HG03159 (cell line): Measurements from ENCODE around the gene C1QL1.
"Not testable (repeated sequence)": the region's sequence is repeated elsewhere in the genome, so short reads cannot be mapped to it uniquely, and the experiment has no call there.

ENCODE experiments used
- ATAC-seq: cut with Tn5 transposase; IDR thresholded peaks from one replicate; pipeline ENCODE4 v1.9.1; 2021; ENCODE audit warnings: mild to moderate bottlenecking, moderate library complexity; ENCODE audit not compliant: unreplicated experiment

C1QL1 gene

DNA sequence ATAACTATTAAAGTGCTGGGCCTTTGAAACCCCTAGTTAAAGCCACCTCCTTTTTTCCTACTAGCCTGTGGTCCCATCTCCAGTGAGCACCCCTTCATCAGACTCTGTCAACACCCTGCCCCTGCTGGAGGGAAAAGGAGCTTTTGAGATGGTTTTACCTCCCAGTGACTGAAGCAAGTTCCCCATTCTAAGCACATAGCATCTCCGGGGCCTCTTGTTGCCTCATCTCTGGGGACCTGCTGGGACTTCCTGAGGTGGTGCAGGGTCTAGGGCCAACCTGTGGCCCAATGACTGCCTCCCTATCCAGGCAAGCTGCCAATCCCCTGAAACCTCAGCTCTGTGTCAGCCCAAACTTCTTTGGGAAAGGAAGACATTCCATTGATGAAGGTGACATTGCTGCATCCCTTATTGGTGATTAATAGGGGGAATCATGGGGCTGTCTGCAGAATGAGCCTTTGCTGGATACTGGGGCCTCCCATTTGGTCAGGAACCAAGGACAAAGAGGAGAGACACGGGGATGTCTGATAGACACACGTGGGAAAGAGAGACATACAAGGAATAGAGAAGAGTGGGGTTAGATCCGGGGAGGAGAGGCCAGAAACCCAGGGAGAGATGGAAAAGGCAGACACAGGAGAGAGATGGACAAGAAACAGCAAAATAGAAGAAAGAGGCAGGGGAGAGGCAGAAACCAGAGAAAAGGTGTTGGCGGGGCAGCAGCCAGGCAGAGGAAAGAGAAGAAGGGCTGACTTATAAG is 2.4 kb downstream of the C1QL1 start:
- no peak for ATAC-seq

DNA sequence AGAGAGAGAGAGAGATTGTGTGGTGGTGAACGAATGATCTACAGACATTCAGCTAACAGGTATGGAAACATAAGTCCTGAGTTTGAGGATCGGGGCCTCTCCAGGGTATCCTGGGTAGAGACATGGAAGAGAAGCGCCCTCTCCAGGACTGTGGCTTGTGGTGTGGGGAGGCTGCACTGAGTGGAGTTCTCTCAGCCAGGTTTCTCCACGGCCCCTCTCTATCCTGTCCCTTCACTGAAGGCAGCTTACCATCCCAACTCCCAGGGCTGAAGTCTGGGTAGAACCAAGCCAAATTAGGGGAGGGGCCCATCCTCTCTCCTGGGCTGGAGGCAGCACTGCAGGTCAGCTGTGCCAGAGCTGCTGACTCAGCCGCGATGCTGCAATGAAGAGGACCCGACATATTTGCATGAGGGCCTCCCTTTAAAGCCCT is 6.2 kb downstream of the C1QL1 start:
- ATAC-seq: no peak

DNA sequence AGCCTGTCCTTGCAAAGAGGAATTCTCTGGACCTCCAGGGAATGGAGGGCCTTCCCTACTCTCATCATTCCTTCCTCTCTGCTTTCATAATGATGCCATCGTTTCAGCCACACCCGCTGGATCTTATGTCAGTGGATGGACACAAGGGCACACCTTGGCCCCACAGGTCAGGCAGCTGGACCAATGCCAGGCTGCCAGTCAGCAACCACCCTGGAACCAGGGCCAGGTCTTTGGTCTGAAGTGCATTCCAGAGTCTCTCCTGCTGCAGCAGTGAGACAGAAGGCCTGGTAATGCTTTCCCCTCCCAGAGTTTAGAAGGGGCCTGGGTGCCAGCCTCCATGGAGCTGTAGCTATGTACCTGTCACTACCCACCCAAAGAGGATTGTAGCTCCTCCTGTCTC is 7.4 kb downstream of the C1QL1 start:
- ATAC-seq: no peak

DNA sequence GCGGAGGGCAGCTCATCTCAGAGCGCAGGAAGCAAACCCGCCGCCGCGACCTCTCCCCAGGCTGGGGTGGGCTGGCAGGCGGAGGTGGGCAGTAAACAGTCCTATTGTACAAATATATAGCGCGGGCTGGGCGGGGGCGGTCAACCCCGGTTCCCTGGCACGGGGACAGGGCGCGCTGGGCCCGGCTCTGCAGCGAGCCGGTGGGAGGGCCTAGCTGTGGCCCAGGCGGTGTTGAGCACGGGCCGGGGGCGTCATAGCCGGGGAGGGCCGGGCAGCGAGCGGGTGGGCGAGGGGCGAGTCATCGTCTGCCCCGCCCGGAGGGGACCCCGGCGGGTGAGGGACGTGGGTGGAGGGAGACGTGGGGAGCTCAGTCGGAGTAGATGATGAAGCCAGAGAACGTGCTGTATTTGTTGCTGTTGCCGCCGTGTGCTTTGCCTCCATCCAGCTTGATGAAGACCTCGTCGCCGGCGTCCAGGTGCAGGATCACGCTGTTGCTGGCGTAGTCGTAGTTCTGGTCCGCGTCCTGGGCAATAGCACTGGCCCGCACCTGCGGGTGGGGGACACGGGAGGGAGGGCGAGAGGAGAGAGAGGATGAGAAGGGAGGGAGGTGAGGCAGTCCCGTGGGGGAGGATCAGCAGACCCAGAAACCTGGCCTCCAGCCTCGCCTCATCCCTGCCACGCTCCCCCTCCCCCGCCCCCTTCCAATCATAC is 8.1 kb downstream of the C1QL1 start:
- no peak for ATAC-seq

- no peak for ATAC-seq
Measured at GRCh38 chr17:44956998-44957981, 10.8 kb downstream of the C1QL1 start.

GRCh38 chr17:44955674-44956425 is 12.3 kb downstream of the C1QL1 start:
- ATAC-seq: no peak

GRCh38 chr17:44952946-44953475 is 15.1 kb downstream of the C1QL1 start:
- no peak for ATAC-seq

- no peak for ATAC-seq
Measured at GRCh38 chr17:44948315-44948795, 19.7 kb downstream of the C1QL1 start.

GRCh38 chr17:44947461-44948314 is 20.4 kb downstream of the C1QL1 start, which contains the start of gene KIF18B:
Gene KIF18B, minus strand, starts transcription at chr17:44947773. Its CDS starts 11,429 bp downstream, at chr17:44936344.
- peak; percentile 85 for ATAC-seq

GRCh38 chr17:44945652-44946051 is 22.5 kb downstream of the C1QL1 start:
- ATAC-seq: not testable (repeated sequence)

DNA sequence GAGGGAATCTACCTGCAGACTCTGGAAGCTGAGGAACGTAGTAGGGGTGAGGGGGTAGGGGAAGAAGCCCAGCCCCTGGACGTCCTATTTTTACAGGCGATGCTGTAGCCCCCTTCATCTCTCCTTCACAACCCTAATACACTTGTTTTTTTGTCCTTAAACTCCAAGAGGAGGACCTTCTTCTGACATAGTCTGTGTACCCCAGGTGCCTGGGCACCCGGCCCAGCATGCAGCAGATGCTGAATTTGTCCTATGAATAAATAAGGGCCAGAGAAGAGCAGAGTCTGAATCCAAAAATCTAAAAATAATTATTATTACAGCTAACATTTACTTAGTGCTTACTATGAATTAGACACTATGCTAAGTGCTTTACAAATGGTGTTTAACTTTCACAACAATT is 25.6 kb downstream of the C1QL1 start:
- ATAC-seq: no peak

DNA sequence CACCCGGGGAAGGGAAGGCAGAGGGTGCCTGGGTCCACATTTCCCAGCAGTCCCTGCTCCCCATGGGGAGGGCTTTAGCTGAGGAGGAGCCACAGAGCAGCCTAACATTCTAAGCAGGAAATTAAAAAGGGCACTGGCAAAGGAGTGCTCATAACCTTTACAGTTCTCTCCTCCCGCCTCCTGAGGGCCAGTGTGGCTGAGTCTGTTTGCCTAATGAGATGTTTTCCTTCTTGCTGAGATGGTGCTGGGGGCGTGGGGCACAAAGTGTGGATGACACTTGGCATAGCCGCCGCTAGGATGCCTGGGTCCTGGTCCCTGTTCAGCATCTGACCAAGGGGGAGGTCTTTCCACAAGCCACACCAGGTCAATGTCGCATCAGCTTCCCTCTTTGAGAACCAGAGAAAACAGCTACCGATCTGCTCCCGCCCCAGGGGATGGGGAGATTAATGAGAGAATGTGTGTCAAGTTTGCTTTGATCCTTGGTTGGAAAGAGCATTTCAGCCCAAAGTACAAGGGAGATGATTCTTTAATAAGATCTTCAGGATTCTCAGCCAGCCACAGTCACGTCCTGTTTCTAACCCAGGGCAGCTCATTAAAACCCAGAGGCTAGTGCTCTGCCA is 26.3 kb downstream of the C1QL1 start:
- no peak for ATAC-seq

DNA sequence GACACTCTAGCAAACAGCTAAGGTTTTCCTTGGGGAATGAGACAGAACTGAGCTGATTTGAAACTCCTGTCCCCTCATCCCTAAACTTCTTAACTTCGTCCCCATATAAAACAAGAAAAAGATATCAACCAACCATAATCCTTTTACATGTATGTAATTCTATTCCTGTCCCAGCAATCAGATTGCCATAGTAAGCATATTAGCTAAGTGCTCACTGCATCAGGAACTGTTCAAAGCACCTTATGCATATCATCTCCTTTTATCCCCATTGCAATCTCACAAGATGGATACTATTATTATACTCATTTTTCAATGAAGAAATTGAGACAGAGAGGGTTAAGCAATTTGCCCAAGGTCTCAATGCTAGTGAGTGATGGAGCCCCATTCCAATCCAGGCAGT is 27.3 kb downstream of the C1QL1 start:
- ATAC-seq: no peak

- no peak for ATAC-seq
Measured at GRCh38 chr17:44940317-44940716, 27.8 kb downstream of the C1QL1 start.

- no peak for ATAC-seq
Measured at GRCh38 chr17:44935116-44935515, 33.0 kb downstream of the C1QL1 start.

- ATAC-seq: no peak
Measured at GRCh38 chr17:44934745-44935105, 33.4 kb downstream of the C1QL1 start.

- no peak for ATAC-seq
Measured at GRCh38 chr17:44933824-44934744, 34.0 kb downstream of the C1QL1 start.

DNA sequence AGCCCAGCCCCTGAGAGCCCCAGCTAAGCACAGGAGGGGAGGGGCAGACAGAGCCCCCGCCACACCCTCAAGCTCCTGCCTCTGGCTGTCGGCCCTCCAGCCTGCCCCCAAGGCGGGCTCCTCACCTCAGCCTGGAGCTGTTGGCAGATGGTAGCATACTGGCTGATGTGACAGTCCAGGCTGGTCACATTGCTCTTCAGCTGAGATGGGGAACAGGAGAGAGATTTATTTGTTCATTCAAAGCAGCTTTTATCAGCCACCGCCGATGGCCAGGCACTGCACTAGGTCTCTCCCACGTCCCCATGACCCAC is 35.4 kb downstream of the C1QL1 start:
- no peak for ATAC-seq
